DMS153 (cell line): ENCODE measurements around the gene ALDH3B2.
"Not testable (repeated sequence)": the region's sequence is repeated elsewhere in the genome, so short reads cannot be mapped to it uniquely, and the experiment has no call there.

ENCODE experiments used
- DNase-seq: peaks from one replicate; lab custom pipeline; 2025; lab: John Stamatoyannopoulos, UW

Gene ALDH3B2

GRCh38 chr11:67642173-67643120 lies 32.0 kb downstream of the ALDH3B2 start:
- no peak for DNase-seq

- DNase-seq: no peak
Observed at GRCh38 chr11:67641338-67642172, 32.9 kb downstream of the ALDH3B2 start.

GRCh38 chr11:67640758-67641337 lies 33.6 kb downstream of the ALDH3B2 start:
- DNase-seq: no peak

- peak; percentile 32 for DNase-seq
Observed at GRCh38 chr11:67640021-67640757, 34.2 kb downstream of the ALDH3B2 start.

GRCh38 chr11:67639438-67639859 lies 35.0 kb downstream of the ALDH3B2 start, which contains the start of gene TBX10:
Gene TBX10 (minus strand): TSS chr11:67639763. CDS start chr11:67639472, 291 bp downstream.
- no peak for DNase-seq

GRCh38 chr11:67638535-67639437 lies 35.6 kb downstream of the ALDH3B2 start:
- no peak for DNase-seq

- not testable (repeated sequence) for DNase-seq
Observed at GRCh38 chr11:67637441-67637840, 37.0 kb downstream of the ALDH3B2 start.

- DNase-seq: no peak
Observed at GRCh38 chr11:67636962-67637361, 37.5 kb downstream of the ALDH3B2 start.

GRCh38 chr11:67635231-67635521 lies 39.2 kb downstream of the ALDH3B2 start:
- no peak for DNase-seq

- no peak for DNase-seq
Observed at GRCh38 chr11:67634366-67635230, 39.8 kb downstream of the ALDH3B2 start.

GRCh38 chr11:67633758-67634365 lies 40.6 kb downstream of the ALDH3B2 start:
- DNase-seq: no peak

GRCh38 chr11:67632982-67633755 lies 41.3 kb downstream of the ALDH3B2 start:
- no peak for DNase-seq

- no peak for DNase-seq
Observed at GRCh38 chr11:67632175-67632981, 42.0 kb downstream of the ALDH3B2 start.

GRCh38 chr11:67631853-67632174 lies 42.6 kb downstream of the ALDH3B2 start:
- no peak for DNase-seq

GRCh38 chr11:67631411-67631810 lies 43.0 kb downstream of the ALDH3B2 start:
- no peak for DNase-seq

GRCh38 chr11:67630943-67631331 lies 43.5 kb downstream of the ALDH3B2 start:
- no peak for DNase-seq

GRCh38 chr11:67630228-67630942 lies 44.0 kb downstream of the ALDH3B2 start:
- peak; percentile 94 for DNase-seq
